ENCODE results near the gene EHMT1.

DNA sequence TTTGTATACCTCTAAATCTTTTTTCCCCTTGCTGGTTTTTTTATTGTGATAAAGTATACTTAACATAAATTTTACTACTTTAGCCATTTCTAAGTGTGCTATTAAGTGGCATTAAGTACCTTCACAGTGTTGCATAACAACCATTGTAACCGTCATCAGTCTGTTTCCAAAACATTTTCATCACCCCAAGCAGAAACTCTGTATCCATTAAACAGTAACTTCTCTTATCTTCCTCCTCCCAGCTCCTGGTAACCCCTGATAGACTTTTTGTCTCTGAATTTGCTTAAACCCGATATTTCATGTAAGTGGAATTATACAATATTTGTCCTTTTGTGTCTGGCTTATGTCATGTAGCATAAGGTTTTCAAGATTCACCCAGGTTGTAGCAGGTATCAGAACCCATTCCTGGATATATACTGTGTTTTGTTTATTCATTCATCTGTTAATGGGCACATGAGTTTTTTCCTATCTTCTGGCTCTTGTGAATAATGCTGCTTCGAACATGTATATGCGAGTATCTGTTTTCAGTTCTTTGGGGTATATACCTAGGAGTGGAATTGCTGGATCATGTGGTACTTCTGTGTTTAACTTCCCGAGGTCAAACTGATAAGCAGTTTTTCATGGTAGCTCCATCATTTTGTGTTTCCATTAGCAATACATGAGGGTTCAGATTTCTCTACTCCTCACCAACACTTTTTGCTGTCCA lies 66.4 kb downstream of the EHMT1 start:
- TF ChIP-seq POLR2AphosphoS5 (IDR thresholded peaks at IDR 0.05; ENCODE audit: low read depth, low read length) (no peak), TCF7L2 (IDR thresholded peaks at IDR 0.05; ENCODE audit: low read depth, low read length) (no peak), SIN3A (IDR thresholded peaks at IDR 0.05; ENCODE audit: borderline replicate concordance, insufficient read depth, low read depth, low read length) (no peak)
- TF ChIP-seq, protein P1, sequence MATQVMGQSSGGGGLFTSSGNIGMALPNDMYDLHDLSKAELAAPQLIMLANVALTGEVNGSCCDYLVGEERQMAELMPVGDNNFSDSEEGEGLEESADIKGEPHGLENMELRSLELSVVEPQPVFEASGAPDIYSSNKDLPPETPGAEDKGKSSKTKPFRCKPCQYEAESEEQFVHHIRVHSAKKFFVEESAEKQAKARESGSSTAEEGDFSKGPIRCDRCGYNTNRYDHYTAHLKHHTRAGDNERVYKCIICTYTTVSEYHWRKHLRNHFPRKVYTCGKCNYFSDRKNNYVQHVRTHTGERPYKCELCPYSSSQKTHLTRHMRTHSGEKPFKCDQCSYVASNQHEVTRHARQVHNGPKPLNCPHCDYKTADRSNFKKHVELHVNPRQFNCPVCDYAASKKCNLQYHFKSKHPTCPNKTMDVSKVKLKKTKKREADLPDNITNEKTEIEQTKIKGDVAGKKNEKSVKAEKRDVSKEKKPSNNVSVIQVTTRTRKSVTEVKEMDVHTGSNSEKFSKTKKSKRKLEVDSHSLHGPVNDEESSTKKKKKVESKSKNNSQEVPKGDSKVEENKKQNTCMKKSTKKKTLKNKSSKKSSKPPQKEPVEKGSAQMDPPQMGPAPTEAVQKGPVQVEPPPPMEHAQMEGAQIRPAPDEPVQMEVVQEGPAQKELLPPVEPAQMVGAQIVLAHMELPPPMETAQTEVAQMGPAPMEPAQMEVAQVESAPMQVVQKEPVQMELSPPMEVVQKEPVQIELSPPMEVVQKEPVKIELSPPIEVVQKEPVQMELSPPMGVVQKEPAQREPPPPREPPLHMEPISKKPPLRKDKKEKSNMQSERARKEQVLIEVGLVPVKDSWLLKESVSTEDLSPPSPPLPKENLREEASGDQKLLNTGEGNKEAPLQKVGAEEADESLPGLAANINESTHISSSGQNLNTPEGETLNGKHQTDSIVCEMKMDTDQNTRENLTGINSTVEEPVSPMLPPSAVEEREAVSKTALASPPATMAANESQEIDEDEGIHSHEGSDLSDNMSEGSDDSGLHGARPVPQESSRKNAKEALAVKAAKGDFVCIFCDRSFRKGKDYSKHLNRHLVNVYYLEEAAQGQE (IDR thresholded peaks at IDR 0.05; ENCODE audit: insufficient read depth in 1 of 2, low read depth in 2 of 2, low read length in 1 of 2): no peak
- TF ChIP-seq, protein P2, sequence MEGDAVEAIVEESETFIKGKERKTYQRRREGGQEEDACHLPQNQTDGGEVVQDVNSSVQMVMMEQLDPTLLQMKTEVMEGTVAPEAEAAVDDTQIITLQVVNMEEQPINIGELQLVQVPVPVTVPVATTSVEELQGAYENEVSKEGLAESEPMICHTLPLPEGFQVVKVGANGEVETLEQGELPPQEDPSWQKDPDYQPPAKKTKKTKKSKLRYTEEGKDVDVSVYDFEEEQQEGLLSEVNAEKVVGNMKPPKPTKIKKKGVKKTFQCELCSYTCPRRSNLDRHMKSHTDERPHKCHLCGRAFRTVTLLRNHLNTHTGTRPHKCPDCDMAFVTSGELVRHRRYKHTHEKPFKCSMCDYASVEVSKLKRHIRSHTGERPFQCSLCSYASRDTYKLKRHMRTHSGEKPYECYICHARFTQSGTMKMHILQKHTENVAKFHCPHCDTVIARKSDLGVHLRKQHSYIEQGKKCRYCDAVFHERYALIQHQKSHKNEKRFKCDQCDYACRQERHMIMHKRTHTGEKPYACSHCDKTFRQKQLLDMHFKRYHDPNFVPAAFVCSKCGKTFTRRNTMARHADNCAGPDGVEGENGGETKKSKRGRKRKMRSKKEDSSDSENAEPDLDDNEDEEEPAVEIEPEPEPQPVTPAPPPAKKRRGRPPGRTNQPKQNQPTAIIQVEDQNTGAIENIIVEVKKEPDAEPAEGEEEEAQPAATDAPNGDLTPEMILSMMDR (IDR thresholded peaks at IDR 0.05): no peak

Measured in Panc1 (cell line).